HG03439 (cell line): ENCODE measurements around the gene ARHGEF40.
A peak's percentile ranks its signal among the peaks of the same experiment; 100 is the strongest.

ENCODE experiments used
- ATAC-seq: cut with Tn5 transposase; IDR thresholded peaks from one replicate; pipeline ENCODE4 v1.9.1; 2021; ENCODE audit warnings: mild to moderate bottlenecking, moderate library complexity; ENCODE audit not compliant: unreplicated experiment

ARHGEF40 gene

DNA sequence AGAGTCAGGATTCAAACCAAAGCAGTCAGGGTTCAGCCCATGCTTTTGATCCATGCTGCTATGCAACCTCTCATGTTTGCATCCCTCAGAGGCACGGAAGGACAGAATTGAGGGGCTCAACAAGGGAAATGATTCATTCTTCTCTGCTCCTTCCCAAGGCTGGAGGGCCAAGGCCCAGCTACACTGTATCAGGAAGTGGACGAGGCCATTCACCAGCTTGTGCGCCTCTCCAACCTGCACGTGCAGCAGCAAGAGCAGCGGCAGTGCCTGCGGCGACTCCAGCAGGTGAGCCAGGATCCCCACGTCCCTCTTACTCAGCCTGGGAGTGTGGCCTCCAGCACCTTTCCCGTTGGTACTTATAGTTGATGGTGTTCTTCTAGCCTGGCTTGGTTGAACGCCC, 8.6 kb downstream of the ARHGEF40 start:
- ATAC-seq: no peak

DNA sequence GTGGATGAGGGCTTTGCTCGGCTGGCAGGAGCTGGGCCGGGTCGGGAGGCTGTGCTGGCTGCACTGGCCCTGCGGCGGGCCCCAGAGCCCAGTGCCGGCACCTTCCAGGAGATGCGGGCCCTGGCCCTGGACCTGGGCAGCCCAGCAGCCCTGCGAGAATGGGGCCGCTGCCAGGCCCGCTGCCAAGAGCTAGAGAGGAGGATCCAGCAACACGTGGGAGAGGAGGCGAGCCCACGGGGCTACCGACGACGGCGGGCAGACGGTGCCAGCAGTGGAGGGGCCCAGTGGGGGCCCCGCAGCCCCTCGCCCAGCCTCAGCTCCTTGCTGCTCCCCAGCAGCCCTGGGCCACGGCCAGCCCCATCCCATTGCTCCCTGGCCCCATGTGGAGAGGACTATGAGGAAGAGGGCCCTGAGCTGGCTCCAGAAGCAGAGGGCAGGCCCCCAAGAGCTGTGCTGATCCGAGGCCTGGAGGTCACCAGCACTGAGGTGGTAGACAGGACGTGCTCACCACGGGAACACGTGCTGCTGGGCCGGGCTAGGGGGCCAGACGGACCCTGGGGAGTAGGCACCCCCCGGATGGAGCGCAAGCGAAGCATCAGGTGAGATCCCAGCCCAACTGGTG, 11.5 kb downstream of the ARHGEF40 start:
- ATAC-seq: no peak

DNA sequence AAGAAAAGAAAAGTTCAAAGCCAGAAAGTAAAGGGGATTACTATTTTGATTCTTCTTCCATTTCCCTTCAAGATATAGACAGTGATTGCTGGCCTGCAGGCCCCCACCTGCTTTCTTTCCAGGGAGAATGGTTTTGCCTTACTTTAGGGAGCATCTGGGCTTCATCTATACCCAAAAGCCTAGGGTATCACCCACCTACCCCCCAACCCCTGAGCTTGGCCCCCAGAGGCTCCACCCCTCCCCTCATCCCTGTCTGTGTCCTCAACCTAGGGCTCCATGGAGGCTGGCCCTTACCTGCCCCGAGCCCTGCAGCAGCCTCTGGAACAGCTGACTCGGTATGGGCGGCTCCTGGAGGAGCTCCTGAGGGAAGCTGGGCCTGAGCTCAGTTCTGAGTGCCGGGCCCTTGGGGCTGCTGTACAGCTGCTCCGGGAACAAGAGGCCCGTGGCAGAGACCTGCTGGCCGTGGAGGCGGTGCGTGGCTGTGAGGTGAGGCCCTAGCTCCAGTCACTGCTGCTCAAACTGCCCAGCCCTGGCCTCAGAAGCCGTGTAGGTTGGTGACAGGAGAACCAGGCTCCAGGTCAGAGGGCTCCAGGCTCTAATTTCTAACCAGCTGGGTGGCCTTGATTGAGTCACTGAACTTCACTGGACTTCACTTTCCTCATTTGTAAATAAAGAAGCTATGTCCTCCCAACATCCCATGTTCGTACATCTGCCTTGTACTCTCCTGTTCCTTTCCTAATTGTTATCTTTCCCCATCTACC, 13.6 kb downstream of the ARHGEF40 start:
- ATAC-seq: no peak

DNA sequence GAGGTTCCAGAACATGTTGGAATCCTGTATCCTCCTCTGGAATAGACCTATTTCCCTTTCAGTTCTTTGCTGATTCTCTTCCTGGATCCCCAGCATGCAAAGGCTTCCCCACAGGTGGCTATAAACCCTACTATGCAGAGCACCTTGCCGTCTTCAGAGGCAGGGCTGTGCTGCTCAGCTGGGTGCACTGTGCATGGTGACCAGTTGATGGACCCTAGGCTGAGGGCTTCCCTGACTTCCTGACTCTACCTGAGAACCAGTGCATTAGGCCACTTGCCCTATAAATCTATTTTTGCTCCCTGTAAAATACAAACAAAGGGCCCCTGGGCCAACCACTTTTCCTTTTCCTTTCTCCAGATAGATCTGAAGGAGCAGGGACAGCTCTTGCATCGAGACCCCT, 14.3 kb downstream of the ARHGEF40 start:
- ATAC-seq: no peak

DNA sequence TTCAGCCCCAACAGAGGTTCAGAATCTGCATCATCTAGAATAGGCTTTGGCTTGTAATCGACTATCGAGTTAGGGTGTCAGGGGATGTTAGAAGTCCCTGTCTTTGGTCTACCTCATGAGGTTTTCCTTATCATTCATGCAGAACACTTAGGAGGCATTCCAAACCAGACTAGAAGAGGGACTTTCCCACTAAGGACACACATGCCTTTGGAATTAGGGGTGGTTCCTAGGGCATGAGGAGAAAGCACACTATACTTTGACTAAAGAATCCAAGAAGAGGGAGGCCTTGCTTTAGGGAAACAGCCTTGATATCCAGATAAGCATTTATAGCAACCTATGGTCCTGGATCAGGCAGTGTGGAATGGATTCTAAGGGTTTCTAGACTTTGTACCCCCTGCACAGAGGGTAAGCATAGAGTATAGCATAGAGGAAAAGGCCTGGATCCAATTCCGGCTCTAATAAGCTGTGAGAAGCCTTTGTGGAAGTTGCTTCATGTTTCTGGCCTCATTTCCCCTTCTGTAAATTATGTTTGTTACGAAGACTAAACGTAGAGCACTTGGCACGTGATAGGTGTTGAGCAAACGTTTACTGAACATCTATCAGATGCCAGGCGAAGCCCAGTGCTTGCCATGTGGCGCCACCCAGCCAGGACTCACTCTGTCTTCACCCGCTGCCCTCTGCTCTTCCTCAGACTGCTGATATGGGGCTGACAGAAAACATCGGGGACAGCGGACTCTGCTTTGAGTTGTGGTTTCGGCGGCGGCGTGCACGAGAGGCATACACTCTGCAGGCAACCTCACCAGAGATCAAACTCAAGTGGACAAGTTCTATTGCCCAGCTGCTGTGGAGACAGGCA, 15.1 kb downstream of the ARHGEF40 start:
- no peak for ATAC-seq

DNA sequence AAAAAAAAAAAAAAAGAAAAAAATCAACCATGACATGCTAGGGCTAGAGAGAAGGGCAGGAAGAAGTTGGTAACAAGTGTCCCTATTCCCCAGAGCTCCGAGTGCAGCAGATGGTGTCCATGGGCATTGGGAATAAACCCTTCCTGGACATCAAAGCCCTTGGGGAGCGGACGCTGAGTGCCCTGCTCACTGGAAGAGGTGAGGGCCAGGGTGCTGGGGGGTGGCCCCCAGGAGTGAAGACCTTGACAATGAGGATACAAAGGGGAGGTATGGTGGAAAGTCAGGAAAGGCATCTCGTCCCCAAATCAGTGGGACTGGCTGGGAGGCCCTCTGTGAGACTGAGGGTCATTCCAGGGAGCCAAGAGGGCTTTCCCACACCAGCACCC, 16.8 kb downstream of the ARHGEF40 start:
- no peak for ATAC-seq

DNA sequence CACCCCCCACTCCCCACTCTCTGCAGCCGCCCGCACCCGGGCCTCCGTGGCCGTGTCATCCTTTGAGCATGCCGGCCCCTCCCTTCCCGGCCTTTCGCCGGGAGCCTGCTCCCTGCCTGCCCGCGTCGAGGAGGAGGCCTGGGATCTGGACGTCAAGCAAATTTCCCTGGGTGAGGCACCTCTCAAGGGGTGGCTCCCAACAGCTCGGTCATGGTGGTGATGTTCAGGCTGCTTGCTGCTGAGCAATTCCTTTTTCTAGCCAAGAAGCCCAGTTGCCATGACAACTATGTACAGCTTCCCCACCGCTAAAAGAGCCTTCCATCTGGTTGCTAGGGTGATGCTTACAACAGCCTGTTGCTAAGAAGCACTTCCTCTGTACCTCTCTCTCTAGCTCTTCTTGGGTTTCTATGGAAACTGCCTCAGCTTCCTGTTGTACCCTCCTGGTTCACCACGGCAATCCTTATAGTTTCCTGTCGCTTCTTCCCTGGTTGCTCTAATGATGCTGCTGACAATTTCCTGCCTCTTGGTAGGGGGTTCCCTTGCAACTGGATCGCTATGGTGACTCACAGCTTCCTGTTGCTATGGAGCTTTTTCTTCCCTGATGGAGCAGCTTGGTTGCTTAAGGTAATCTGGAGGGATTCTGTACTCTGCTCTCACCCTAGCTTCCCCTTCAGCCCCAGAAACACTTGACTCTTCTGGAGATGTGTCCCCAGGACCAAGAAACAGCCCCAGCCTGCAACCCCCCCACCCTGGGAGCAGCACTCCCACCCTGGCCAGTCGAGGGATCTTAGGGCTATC, 17.4 kb downstream of the ARHGEF40 start:
- no peak for ATAC-seq

DNA sequence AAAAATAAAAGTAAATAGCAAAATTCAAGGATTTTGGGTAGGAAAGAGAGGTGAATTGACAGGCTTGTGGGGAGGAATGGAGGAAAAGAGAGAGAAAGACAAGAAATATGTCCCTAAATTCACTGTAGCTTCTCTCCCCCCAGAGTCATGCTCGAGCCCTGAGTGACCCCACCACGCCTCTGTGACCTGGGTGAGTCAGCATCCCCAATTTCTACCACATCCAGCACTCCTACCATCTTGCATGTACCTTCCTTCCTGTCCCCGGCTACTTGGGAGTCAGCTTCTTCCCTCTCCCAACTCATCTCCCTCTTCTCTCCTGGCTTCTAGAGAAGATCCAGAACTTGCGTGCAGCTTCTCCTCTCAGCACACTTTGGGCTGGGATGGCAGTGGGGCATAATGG, 18.6 kb downstream of the ARHGEF40 start:
- no peak for ATAC-seq

DNA sequence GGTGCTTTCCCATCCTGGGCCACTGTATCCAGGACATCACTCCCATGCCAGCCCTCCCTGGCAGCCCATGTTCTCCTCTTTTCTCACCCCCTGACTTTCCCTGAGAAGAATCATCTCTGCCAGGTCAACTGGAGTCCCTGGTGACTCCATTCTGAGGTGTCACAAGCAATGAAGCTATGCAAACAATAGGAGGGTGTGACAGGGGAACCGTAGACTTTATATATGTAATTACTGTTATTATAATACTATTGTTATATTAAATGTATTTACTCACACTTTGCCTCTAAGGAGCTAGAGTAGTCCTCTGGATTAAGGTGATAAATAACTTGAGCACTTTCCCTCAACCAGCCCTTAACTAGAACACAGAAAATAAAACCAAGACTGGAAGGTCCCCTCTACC, 19.2 kb downstream of the ARHGEF40 start:
- ATAC-seq: no peak

DNA sequence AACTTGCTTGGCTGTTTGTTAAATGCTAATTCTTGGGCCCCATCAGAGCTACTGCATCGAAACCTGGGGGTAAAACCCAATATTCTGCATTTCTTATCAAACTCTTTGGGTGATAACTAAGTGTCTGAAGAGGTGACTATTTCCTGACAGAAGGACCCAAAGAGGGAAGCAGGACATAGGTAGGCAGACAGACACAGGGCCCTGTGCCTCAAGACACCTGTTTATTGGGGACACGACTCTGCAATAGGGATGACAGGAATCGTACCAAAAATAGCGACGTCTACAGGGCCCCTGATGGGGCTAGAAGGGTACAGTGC, 19.7 kb downstream of the ARHGEF40 start:
- ATAC-seq: no peak

DNA sequence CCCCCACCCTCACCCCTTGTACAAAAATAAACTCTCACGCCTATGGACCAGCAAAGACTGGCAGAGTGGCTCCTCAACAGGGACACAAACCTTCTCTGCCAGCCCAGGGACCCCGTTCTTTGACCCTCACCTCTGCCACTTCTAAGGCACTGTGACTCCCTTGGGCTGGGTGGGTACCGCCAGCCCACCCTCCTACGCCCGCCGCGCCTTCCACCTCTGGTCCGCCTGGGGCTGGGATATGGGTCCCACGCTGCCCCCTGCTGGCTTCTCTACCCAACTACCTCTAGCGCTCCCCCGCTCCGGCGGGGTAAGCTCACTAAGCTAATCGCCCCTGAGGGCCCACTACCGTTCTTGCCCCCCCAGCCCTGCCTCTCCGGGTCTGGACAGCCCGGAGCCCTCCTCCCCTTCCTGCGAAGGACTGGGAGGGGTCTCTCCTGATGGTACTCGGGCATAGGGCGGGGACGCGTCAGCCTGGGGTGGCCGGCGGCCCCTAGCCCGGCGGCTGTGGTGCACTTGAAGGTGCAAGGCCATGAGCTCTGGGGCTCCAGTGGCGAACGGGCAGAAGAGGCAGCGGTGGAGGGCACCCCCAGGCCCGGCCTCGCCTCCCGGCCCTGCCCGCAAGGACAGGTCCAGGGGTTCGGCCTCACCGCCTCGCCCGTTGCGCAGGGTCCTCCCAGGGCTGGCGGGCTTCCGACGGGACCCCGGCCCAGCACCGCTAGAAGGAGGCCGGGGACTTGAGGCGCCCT, 20.3 kb downstream of the ARHGEF40 start:
- ATAC-seq: no peak

DNA sequence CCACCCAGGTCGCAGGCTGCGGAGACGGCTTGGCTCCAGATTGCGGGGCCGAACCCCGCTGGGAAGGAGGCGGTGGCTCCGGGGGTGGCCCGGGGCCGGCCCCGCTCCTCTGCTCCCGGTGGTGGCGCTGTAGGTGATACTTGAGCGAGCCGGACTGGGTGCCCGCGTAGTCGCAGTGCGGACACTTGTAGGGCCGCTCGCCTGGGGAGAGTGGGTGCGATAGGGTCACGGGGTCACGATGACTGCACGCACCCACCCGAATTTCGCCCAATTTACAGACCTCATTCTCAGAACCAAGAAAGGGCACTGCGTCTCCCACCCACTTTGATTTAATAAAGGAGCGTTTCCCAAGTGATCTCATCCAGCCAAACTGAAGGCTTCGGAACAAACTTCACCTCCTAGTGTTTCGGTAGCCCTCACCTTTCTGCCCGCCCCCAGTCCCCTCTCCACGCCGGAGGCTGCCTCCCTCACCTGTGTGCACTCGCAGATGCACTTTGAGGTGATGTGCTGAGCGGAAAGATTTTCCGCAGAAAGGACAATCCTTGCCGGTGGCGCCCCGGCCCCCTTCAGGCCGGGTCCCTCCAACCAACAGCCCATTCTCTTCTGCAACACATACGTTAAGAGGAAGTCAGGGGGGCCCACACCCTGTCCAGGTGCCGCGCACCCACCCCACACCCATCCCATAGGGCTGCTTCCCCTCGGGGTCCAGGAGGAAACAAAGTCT, 21.0 kb downstream of the ARHGEF40 start:
- ATAC-seq: no peak

DNA sequence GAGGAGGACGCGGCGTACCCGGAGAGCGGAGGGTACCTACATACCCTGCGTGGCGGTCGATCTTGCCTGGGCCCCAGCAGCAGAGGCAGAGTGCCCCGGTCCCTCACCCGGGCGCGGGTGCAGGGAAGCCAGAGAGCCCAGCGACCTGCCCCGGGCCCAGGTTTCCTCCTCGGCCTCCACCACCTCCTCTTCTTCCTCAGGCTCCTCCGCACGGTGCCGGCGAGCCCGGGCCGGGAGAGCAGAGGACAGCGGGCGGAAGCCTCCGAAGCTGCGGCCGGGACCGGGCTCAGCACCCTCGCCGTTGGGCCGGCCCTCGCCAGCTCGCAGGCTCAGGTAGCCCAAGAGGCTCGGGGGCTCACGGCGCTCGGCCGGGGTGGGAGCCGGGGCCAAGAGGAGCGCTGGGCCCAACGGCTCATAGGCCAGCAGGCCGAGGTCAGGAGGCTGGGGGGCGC, 21.7 kb downstream of the ARHGEF40 start:
- no peak for ATAC-seq

DNA sequence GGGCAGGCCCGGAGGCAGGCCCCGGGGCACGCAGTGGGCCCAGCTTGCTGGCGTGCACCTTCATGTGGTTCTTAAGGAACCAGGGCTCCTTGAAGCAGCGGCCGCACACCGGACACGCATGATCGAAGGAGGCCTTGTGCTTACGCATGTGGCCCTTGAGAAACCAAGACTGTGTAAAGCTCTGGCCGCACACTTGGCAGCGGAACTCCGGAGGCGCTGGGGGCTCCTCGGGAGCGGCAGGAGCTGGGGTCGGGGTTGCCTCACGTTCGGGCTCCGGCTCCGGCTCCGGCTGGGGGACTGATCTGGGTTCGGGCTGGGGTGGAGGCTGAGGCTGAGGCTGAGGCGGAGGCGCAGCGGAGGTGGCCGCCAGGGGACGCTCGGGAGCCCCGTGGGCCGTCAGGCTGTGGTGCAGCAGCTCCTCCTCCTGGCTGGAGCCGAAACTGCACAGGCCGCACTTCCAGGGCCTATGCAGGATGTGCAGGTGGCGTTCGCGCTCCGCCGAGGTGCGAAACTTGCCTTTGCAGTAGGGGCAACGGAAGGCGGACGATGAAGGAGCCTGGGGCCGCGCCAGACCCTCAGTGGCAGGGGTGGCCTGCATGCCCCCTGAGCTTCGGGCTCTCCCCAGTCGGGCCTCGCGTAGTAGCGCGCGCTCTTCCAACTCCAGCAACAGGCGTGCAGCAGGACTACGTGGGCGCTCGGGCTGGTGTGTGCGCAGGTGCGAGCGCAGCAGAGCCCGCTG, 22.3 kb downstream of the ARHGEF40 start:
- ATAC-seq: peak; percentile 88

DNA sequence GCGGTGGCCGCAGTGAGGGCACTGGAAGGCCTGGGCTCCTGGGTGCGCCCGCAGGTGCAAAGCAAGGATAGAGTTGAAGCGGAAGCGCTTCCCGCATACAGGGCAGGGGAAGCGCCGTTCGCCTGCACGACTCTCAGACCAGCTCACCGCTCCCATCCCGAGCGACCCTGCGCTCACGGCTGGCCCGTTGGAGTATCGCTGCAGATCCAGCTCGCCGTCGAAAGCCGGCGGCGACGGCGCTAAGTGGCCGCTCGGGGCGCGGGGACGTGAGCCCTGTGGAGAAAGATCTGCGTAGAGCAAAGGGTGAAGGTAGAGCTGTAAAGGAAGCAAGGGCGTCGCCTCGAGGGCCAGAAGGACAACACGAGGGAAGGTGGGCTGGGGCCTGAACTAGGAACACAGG, 22.9 kb downstream of the ARHGEF40 start:
- no peak for ATAC-seq

DNA sequence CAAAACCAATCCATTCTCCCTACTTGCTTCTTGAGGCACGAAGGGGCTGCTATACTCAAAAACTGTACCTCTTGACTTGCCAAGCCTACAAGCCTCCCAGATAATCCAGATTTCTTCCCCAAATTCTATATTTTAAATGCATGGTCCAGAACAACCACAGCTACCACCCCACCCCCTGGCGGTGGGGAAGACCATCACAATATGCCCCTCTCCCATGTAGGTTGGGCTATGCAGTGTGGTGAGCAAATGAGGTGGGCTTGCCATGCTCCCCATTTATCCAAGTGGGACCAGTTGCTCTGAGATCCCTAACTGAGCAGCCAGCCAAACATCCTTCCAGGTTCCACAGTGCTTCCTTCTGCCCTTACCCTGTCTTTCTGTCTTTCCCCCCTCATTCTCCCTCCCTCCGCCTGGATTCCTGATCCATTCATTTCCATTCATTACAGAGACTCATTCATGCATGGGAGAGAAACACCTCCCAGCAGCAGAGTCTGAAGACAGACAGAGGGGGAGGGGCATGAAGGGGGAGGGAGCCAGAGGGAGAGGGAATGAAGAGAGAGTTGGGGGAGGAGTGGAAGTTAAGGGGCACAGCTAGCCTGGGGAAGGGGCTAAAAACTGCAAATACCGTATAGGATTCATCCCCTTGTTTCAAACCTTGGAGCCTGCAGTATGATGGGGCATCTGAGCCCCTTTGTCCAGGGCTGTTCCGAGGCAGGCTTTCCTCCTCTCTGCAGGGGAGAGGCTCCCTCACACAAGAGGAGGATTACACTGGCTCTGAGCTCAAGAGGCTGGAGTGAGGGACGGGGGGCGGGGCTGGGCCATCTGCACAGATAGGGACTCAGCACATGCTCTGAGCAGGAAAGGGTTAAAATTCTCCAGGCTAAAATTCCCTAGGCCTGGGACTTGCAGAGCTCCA, 23.9 kb downstream of the ARHGEF40 start:
- ATAC-seq: no peak

DNA sequence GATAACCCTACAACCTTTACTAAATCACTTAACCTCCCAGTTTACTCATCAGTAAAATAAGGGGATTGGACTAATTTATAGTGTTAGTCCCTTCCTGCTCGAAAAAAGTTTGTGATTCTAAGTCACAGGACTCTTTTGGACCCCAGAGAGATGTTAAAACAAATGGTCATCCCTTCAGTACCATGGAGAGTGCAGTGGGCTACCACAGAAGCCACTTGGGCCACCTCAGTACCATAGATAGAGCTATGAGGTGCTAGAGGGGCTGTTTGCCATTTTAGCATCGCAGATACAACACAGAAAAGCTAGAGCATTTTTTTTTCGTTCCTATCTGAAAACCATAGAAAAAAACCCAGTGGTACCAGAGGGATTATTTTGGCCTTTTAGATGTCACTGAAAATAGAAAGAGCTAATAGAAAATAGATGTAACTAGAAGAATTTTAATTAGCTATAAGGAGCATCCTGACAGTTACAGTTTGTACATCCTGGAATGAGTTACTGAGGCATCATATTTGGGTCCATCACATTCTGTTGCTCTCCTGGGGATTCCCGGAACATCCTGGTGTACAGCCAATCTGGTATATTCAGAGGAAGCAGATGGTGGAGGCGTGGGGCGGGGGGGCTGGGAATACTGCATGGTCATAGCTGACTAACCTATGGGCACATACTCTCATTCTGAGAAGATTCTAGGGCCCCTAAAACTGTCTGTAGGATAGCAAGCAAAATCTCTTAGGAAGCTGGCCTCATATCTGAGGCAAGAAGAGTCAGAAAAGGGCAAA, 25.5 kb downstream of the ARHGEF40 start:
- ATAC-seq: no peak
